DOHH2 (cell line): ENCODE measurements around the gene SDF2.
"Not testable (repeated sequence)": the region's sequence is repeated elsewhere in the genome, so short reads cannot be mapped to it uniquely, and the experiment has no call there.

Experiments
- H3F3A ChIP-seq: fragments of 200-600 bp; sonication (generic), shearing (Covaris generic); 2 replicates; pipeline ENCODE4 v1.6.0; 2016; ENCODE audit warnings: antibody characterized with exemption, mild to moderate bottlenecking; ENCODE audit not compliant: control insufficient read depth, insufficient read depth
- H3K27ac ChIP-seq: fragments of 200-600 bp; sonication (generic); 2 replicates; pipeline ENCODE4 v1.5.1; 2014; ENCODE audit warnings: low read depth, mild to moderate bottlenecking, low read length, moderate library complexity
- H3K27me3 ChIP-seq: fragments of 200-600 bp; sonication (generic); 2 replicates; pipeline ENCODE4 v1.6.1; 2014; ENCODE audit warnings: mild to moderate bottlenecking, low read length, mixed read lengths; ENCODE audit not compliant: control insufficient read depth
- H3K36me3 ChIP-seq: fragments of 200-600 bp; sonication (generic); 2 replicates; pipeline ENCODE4 v1.6.1; 2014; ENCODE audit warnings: mild to moderate bottlenecking, low read length, moderate library complexity, mixed read lengths; ENCODE audit not compliant: control insufficient read depth
- H3K4me1 ChIP-seq: fragments of 200-600 bp; sonication (generic); 2 replicates; pipeline ENCODE4 v1.6.1; 2014; ENCODE audit warnings: mild to moderate bottlenecking, low read length, mixed read lengths; ENCODE audit not compliant: control insufficient read depth
- H3K4me2 ChIP-seq: fragments of 200-600 bp; sonication (generic); 2 replicates; pipeline ENCODE4 v1.6.0; 2014; ENCODE audit warnings: mild to moderate bottlenecking, low read length, moderate library complexity
- H3K4me3 ChIP-seq: fragments of 200-600 bp; sonication (generic); 2 replicates; pipeline ENCODE4 v1.5.1; 2014; ENCODE audit warnings: mild to moderate bottlenecking, low read length, mixed read lengths
- H3K79me2 ChIP-seq: fragments of 200-600 bp; sonication (generic); 2 replicates; pipeline ENCODE4 v1.6.1; 2014; ENCODE audit warnings: mild to moderate bottlenecking, low read length, mixed read lengths; ENCODE audit not compliant: control insufficient read depth
- H3K9me2 ChIP-seq: fragments of 200-600 bp; sonication (generic); replicated peaks from 2 replicates; pipeline ENCODE4 v1.6.1; 2014; ENCODE audit warnings: mild to moderate bottlenecking, low read length, mixed read lengths; ENCODE audit not compliant: control insufficient read depth
- H3K9me3 ChIP-seq: fragments of 200-600 bp; sonication (generic); 2 replicates; pipeline ENCODE4 v1.6.1; 2014; ENCODE audit warnings: antibody characterized with exemption, low read length, mixed read lengths; ENCODE audit not compliant: control insufficient read depth, insufficient read depth
- H4K20me1 ChIP-seq: fragments of 200-600 bp; sonication (generic); 2 replicates; pipeline ENCODE4 v1.6.0; 2014; ENCODE audit warnings: low read depth, mild to moderate bottlenecking, antibody characterized with exemption, low read length, moderate library complexity; ENCODE audit not compliant: control insufficient read depth, insufficient read depth
- EZH2phosphoT487 ChIP-seq: fragments of 200-600 bp; sonication (generic); IDR thresholded peaks from 2 replicates; pipeline ENCODE4 v1.6.1; 2017; ENCODE audit warnings: borderline replicate concordance, mild to moderate bottlenecking, antibody characterized with exemption, low read length, moderate library complexity, mixed read lengths
- TF ChIP-seq, protein P1 (sequence below): fragments of 200-600 bp; sonication (generic); IDR thresholded peaks from one replicate; pipeline ENCODE4 v1.5.1; 2014; ENCODE audit warnings: antibody characterized with exemption, mild to moderate bottlenecking, low read depth, low read length; ENCODE audit not compliant: poor library complexity, severe bottlenecking

SDF2 gene

DNA sequence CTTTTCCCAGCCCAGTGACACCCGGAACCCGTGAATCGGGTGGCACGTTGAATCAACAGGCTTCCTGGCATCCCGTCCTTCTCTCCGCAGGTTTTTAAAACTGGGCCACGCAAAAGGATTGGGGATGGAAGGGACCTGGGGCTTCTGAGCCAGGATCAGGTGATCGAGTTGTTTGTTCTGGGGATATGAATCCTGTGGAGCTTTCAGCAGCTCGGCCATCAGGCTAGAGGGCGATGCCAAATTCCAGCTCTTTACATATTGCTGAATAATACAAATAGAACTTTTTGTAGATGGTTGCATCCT, 772 bp upstream of the SDF2 start:
- H3K36me3 ChIP-seq = peaks cover 47% of the 10 kb centered on the region
- H3K9me2 ChIP-seq = no peaks in the 10 kb centered on the region
- H3K27ac ChIP-seq = peak overlapping the region; percentile 81
- no peaks in the 10 kb centered on the region for H4K20me1 ChIP-seq
- peak overlapping the region; percentile 70 for H3K4me2 ChIP-seq
- no peaks in the 10 kb centered on the region for H3F3A ChIP-seq
- no peaks in the 10 kb centered on the region for H3K27me3 ChIP-seq
- peak overlapping the region; percentile 84 for H3K4me3 ChIP-seq
- TF ChIP-seq, protein P1, sequence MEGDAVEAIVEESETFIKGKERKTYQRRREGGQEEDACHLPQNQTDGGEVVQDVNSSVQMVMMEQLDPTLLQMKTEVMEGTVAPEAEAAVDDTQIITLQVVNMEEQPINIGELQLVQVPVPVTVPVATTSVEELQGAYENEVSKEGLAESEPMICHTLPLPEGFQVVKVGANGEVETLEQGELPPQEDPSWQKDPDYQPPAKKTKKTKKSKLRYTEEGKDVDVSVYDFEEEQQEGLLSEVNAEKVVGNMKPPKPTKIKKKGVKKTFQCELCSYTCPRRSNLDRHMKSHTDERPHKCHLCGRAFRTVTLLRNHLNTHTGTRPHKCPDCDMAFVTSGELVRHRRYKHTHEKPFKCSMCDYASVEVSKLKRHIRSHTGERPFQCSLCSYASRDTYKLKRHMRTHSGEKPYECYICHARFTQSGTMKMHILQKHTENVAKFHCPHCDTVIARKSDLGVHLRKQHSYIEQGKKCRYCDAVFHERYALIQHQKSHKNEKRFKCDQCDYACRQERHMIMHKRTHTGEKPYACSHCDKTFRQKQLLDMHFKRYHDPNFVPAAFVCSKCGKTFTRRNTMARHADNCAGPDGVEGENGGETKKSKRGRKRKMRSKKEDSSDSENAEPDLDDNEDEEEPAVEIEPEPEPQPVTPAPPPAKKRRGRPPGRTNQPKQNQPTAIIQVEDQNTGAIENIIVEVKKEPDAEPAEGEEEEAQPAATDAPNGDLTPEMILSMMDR = no peak
- TF ChIP-seq EZH2phosphoT487 = no peak
- H3K4me1 ChIP-seq = peaks cover 22% of the 10 kb centered on the region
- H3K9me3 ChIP-seq = no peaks in the 10 kb centered on the region
- H3K79me2 ChIP-seq = peaks cover 79% of the 10 kb centered on the region

DNA sequence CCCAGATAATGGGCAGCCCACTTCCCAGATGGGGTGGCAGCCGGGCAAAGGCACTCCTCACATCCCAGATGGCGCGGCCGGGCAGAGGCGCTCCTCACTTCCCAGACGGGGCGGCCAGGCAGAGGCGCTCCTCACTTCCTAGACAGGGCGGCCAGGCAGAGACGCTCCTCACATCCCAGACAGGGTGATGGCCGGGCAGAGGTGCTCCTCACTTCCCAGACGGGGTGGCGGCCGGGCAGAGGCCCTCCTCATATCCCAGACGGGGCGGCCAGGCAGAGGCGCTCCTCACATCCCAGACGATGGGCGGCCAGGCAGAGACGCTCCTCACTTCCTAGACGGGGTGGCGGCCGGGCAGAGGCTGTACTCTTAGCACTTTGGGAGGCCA, 2.2 kb downstream of the SDF2 start:
- H3K27ac ChIP-seq, H3K4me3 ChIP-seq, H4K20me1 ChIP-seq, H3K4me2 ChIP-seq, H3K27me3 ChIP-seq, H3K9me2 ChIP-seq, H3K9me3 ChIP-seq, H3F3A ChIP-seq: not testable (repeated sequence)
- Histone ChIP-seq H3K79me2 (peaks cover 69% of the 10 kb centered on the region), H3K36me3 (peaks cover 31% of the 10 kb centered on the region), H3K4me1 (peaks cover 19% of the 10 kb centered on the region)

DNA sequence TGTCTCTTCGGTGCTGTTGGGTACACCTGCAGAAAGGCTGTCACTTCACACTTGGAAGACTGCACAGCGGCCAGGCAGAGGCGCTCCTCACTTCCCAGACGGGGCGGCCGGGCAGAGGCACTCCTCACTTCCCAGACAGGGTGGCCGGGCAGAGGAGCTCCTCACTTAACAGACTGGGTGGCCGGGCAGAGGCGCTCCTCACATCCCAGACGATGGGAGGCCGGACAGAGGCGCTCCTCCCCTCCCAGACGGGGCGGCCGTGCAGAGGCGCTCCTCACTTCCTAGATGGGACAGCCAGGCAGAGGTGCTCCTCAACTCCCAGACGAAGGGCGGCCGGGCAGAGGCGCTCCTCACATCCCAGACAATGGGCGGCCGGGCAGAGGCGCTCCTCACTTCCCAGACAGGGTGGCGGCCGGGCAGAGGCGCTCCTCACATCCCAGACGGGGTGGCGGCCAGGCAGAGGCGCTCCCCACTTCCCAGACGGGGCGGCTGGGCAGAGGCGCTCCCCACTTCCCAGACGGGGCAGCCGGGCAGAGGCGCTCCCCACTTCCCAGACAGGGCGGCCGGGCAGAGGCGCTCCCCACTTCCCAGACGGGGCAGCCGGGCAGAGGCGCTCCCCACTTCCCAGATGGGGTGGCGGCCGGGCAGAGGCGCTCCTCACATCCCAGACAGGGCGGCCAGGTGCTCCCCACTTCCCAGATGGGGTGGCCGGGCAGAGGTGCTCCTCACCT, 2.8 kb downstream of the SDF2 start:
- not testable (repeated sequence) for H3K4me3 ChIP-seq, H3K9me2 ChIP-seq, H3K9me3 ChIP-seq, H3K27me3 ChIP-seq, H3K4me2 ChIP-seq, H3F3A ChIP-seq, H3K27ac ChIP-seq, H4K20me1 ChIP-seq
- H3K4me1 ChIP-seq = peaks cover 19% of the 10 kb centered on the region
- H3K79me2 ChIP-seq = peaks cover 63% of the 10 kb centered on the region
- peaks cover 31% of the 10 kb centered on the region for H3K36me3 ChIP-seq

DNA sequence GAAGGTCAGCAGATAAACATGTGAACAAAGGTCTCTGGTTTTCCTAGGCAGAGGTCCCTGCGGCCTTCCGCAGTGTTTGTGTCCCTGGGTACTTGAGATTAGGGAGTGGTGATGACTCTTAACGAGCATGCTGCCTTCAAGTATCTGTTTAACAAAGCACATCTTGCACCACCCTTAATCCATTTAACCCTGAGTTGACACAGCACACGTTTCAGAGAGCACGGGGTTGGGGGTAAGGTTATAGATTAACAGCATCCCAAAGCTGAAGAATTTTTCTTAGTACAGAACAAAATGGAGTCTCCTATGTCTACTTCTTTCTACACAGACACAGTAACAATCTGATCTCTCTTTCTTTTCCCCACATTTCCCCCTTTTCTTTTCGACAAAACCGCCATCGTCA, 3.4 kb downstream of the SDF2 start:
- not testable (repeated sequence) for H3F3A ChIP-seq, H3K9me3 ChIP-seq, H3K9me2 ChIP-seq, H3K4me3 ChIP-seq, H4K20me1 ChIP-seq, H3K27ac ChIP-seq, H3K27me3 ChIP-seq, H3K4me2 ChIP-seq
- Histone ChIP-seq H3K79me2 (peaks cover 57% of the 10 kb centered on the region), H3K36me3 (peaks cover 31% of the 10 kb centered on the region), H3K4me1 (peaks cover 16% of the 10 kb centered on the region)

DNA sequence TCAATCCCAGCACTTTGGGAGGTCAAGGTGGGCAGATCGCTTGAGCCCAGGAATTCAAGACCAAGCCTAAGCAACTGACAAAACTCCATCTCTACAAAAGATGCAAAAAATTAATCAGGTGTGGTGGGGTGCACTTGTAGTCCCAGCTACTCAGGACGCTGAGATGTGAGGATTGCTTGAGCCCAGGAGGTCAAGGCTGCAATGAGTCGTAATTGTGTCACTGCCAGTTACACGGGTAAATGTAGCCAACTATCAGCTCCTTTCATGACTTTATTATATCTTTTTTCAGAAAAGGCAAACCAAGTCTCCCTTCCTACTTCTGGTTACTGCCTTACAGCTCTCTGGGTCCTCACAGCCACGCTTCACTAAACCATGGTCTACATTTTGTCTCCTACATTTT, 4.0 kb downstream of the SDF2 start:
- Histone ChIP-seq H3K79me2 (peaks cover 51% of the 10 kb centered on the region), H3K27ac (no peak overlapping the region), H3K4me1 (peaks cover 10% of the 10 kb centered on the region), H3K9me2 (no peaks in the 10 kb centered on the region), H3F3A (no peaks in the 10 kb centered on the region), H3K4me3 (no peak overlapping the region), H3K9me3 (no peaks in the 10 kb centered on the region), H3K27me3 (no peaks in the 10 kb centered on the region), H4K20me1 (no peaks in the 10 kb centered on the region), H3K4me2 (no peak overlapping the region), H3K36me3 (peaks cover 35% of the 10 kb centered on the region)
- no peak for TF ChIP-seq EZH2phosphoT487
